ENCODE data around the gene TCERG1L. TPM values are rescaled to one million over a fixed set of nuclear protein-coding genes. Genes with fewer than 3 reads are reported as not detected.
A peak's percentile ranks its signal among the peaks of the same experiment; 100 is the strongest.

Gene TCERG1L
- total RNA-seq: under 1 TPM in 1 of 4 donors, not detected in 3; 0.41 TPM

GRCh38 chr10:131311661-131312477 lies at the start of gene TCERG1L:
TSS of gene TCERG1L (minus strand) at chr10:131311721. CDS start at chr10:131311635, 86 bp downstream.
- peak within 1 kb of the TSS in 1 of 2 donors; percentile 29 for H3K4me3 ChIP-seq
- intact Hi-C loops (cut with DNase I; ENCODE audit: low total_unique reads): no loop called here
- peaks cover 0 to 31% of the 10 kb centered on the region in 2 donors for H3K27me3 ChIP-seq
- H3K36me3 ChIP-seq: no peaks in the 10 kb centered on the region
- no peaks in the 10 kb centered on the region for H3K9me3 ChIP-seq
- no peak for DNase-seq
- TF ChIP-seq CTCF (IDR thresholded peaks at IDR 0.05) (no peak), POLR2A (IDR thresholded peaks at IDR 0.05) (no peak)
- no peak within 1 kb of the TSS for H3K27ac ChIP-seq
- H3K4me1 ChIP-seq: peaks cover 0 to 8% of the 10 kb centered on the region in 2 donors

GRCh38 chr10:131358741-131359442 lies 47.4 kb upstream of the TCERG1L start:
- Histone ChIP-seq H3K36me3 (no peaks in the 10 kb centered on the region), H3K27ac (no peak overlapping the region), H3K4me3 (no peak overlapping the region), H3K4me1 (no peaks in the 10 kb centered on the region), H3K27me3 (no peaks in the 10 kb centered on the region), H3K9me3 (no peaks in the 10 kb centered on the region)
- TF ChIP-seq CTCF (IDR thresholded peaks at IDR 0.05) (no peak), POLR2A (IDR thresholded peaks at IDR 0.05) (no peak)
- DNase-seq: no peak
- intact Hi-C loops (cut with DNase I; ENCODE audit: low total_unique reads): no loop called here

- TF ChIP-seq POLR2A (IDR thresholded peaks at IDR 0.05) (no peak), CTCF (IDR thresholded peaks at IDR 0.05) (no peak)
- Histone ChIP-seq H3K27ac (no peak overlapping the region), H3K27me3 (no peaks in the 10 kb centered on the region), H3K36me3 (no peaks in the 10 kb centered on the region), H3K4me1 (no peaks in the 10 kb centered on the region), H3K9me3 (no peaks in the 10 kb centered on the region), H3K4me3 (no peak overlapping the region)
- DNase-seq: no peak
- intact Hi-C loops (cut with DNase I; ENCODE audit: low total_unique reads): no loop called here
These were observed 44.9 kb upstream of the TCERG1L start for GRCh38 chr10:131356442-131356841.

GRCh38 chr10:131355881-131356280 lies 44.4 kb upstream of the TCERG1L start:
- Histone ChIP-seq H3K4me1 (no peaks in the 10 kb centered on the region), H3K36me3 (no peaks in the 10 kb centered on the region), H3K27me3 (no peaks in the 10 kb centered on the region), H3K4me3 (no peak overlapping the region), H3K9me3 (no peaks in the 10 kb centered on the region), H3K27ac (no peak overlapping the region)
- TF ChIP-seq POLR2A (IDR thresholded peaks at IDR 0.05): no peak
- TF ChIP-seq CTCF (IDR thresholded peaks at IDR 0.05): no peak
- DNase-seq: no peak
- intact Hi-C loops (cut with DNase I; ENCODE audit: low total_unique reads): no loop called here

GRCh38 chr10:131355056-131355455 lies 43.5 kb upstream of the TCERG1L start:
- Histone ChIP-seq H3K27me3 (no peaks in the 10 kb centered on the region), H3K4me1 (no peaks in the 10 kb centered on the region)

More at GRCh38 chr10:131355056-131355455, 43.5 kb upstream of the TCERG1L start:
- TF ChIP-seq CTCF (IDR thresholded peaks at IDR 0.05) (no peak), POLR2A (IDR thresholded peaks at IDR 0.05) (no peak)
- H3K27ac ChIP-seq: no peak overlapping the region
- H3K36me3 ChIP-seq: no peaks in the 10 kb centered on the region
- no peak overlapping the region for H3K4me3 ChIP-seq
- DNase-seq: no peak
- intact Hi-C loops (cut with DNase I; ENCODE audit: low total_unique reads): no loop called here
- H3K9me3 ChIP-seq: no peaks in the 10 kb centered on the region
